CD14-positive monocyte (primary cell): ENCODE results near the gene TUT7. TPM values are rescaled to one million over a fixed set of nuclear protein-coding genes. Genes with fewer than 3 reads are reported as not detected.
A peak's percentile ranks its signal among the peaks of the same experiment; 100 is the strongest.

Source experiments
- DNase-seq, 3 donors: peaks; one replicate each; pipeline ENCODE4 v3.0.0-alpha.2; 2011 to 2022
- H2AFZ ChIP-seq: 2 replicates; pipeline ENCODE4 v1.6.0; 2012; ENCODE audit warnings: mild to moderate bottlenecking, low read depth, low read length, inconsistent platforms; ENCODE audit not compliant: insufficient read depth, poor library complexity, severe bottlenecking
- H3K27ac ChIP-seq, 2 donors: 1 replicate in 1 of 2; 2 replicates in 1 of 2; pipeline ENCODE4 v1.5.1; 2012 to 2013; ENCODE audit warnings: low read length in 2 of 2, control low read depth in 1 of 2, inconsistent platforms in 1 of 2, low read depth in 1 of 2, mild to moderate bottlenecking in 1 of 2
- H3K27me3 ChIP-seq, 2 donors: one replicate each; pipeline versions ENCODE4 v1.6.0 to v1.6.1; 2011 to 2013; ENCODE audit warnings: low read length in 2 of 2; ENCODE audit not compliant: control insufficient read depth in 2 of 2, insufficient read depth in 2 of 2
- H3K36me3 ChIP-seq, 2 donors: replicated peaks in 1 of 2; 1 replicate in 1 of 2; 2 replicates in 1 of 2; pipeline versions ENCODE4 v1.5.1 to v1.6.1; 2012 to 2013; ENCODE audit warnings: low read length in 2 of 2, control low read depth in 1 of 2, inconsistent platforms in 1 of 2, mild to moderate bottlenecking in 1 of 2; ENCODE audit not compliant: insufficient read depth in 2 of 2, control insufficient read depth in 1 of 2
- H3K4me1 ChIP-seq, 2 donors: 1 replicate in 1 of 2; 2 replicates in 1 of 2; pipeline versions ENCODE4 v1.5.1 to v1.6.1; 2012 to 2013; ENCODE audit warnings: low read length in 2 of 2, control low read depth in 1 of 2, inconsistent platforms in 1 of 2, mild to moderate bottlenecking in 1 of 2, moderate library complexity in 1 of 2; ENCODE audit not compliant: insufficient read depth in 2 of 2, control insufficient read depth in 1 of 2
- H3K4me2 ChIP-seq: replicated peaks from 2 replicates; pipeline ENCODE3; 2012; ENCODE audit warnings: low read length, moderate library complexity, mild to moderate bottlenecking; ENCODE audit not compliant: poor library complexity, severe bottlenecking; ENCODE audit errors: extremely low read depth
- H3K4me3 ChIP-seq, 3 experiments: fragments of 200-600 bp in 1 of 3; sonication (generic) in 1 of 3; replicated peaks in 1 of 3; 1 replicate in 2 of 3; 2 replicates in 1 of 3; pipeline ENCODE4 v1.5.1; 2011 to 2013; ENCODE audit warnings: low read length in 3 of 3, mild to moderate bottlenecking in 3 of 3, control low read depth in 2 of 3, low read depth in 2 of 3, inconsistent platforms in 1 of 3, moderate library complexity in 1 of 3
- H3K79me2 ChIP-seq: 2 replicates; pipeline ENCODE4 v1.6.0; 2012; ENCODE audit warnings: mild to moderate bottlenecking, control low read depth, inconsistent platforms, low read length, moderate library complexity; ENCODE audit not compliant: insufficient read depth
- H3K9ac ChIP-seq: 2 replicates; pipeline ENCODE4 v1.6.0; 2017; ENCODE audit warnings: low read length, mild to moderate bottlenecking; ENCODE audit not compliant: insufficient read depth, poor library complexity, severe bottlenecking
- H3K9me3 ChIP-seq, 2 donors: replicated peaks in 1 of 2; 1 replicate in 1 of 2; 2 replicates in 1 of 2; pipeline versions ENCODE4 v1.5.1 to v1.6.1; 2012 to 2013; ENCODE audit warnings: low read length in 2 of 2, control low read depth in 1 of 2; ENCODE audit not compliant: control insufficient read depth in 1 of 2, insufficient read depth in 1 of 2
- H4K20me1 ChIP-seq: 2 replicates; pipeline ENCODE4 v1.6.0; 2012; ENCODE audit warnings: mild to moderate bottlenecking, low read length, control low read depth, moderate library complexity; ENCODE audit not compliant: insufficient read depth
- H3K27ac Mint-ChIP-seq, 7 donors: one replicate each; pipeline ENCODE4 v1.8.0; 2020; ENCODE audit warnings: mild to moderate bottlenecking in 7 of 7, mixed read lengths in 7 of 7, moderate library complexity in 6 of 7, inconsistent platforms in 2 of 7
- H3K27me3 Mint-ChIP-seq, 3 donors: one replicate each; pipeline ENCODE4 v1.8.0; 2021 to 2022; ENCODE audit warnings: low read depth in 3 of 3, mild to moderate bottlenecking in 3 of 3, mixed read lengths in 3 of 3, moderate library complexity in 3 of 3, inconsistent platforms in 1 of 3
- H3K36me3 Mint-ChIP-seq, 2 donors: one replicate each; pipeline ENCODE4 v1.8.0; 2020; ENCODE audit warnings: mixed read lengths in 2 of 2, inconsistent platforms in 1 of 2, mild to moderate bottlenecking in 1 of 2
- H3K4me1 Mint-ChIP-seq: one replicate; pipeline ENCODE4 v1.8.0; 2020; ENCODE audit warnings: mild to moderate bottlenecking, mixed read lengths
- H3K4me3 Mint-ChIP-seq, 2 donors: one replicate each; pipeline ENCODE4 v1.8.0; 2020; ENCODE audit warnings: mild to moderate bottlenecking in 2 of 2, mixed read lengths in 2 of 2, moderate library complexity in 1 of 2
- H3K9me3 Mint-ChIP-seq, 7 donors: one replicate each; pipeline ENCODE4 v1.8.0; 2020 to 2022; ENCODE audit warnings: mixed read lengths in 7 of 7, mild to moderate bottlenecking in 6 of 7, moderate library complexity in 6 of 7, inconsistent platforms in 2 of 7
- WGBS: methylation state at CpG from one replicate; pipeline ENCODE4 v1.1.5; 2013; ENCODE audit warnings: missing lambda C conversion rate; ENCODE audit not compliant: insufficient coverage; 5-methylcytosine and 5-hydroxymethylcytosine counted together
- intact Hi-C, 2 donors: fragments of 100-400 bp; cut with micrococcal nuclease; formaldehyde crosslinking; loops; one replicate each; pipeline versions ENCODE4 v1.15.0 to v1.15.1; 2023
- polyA plus RNA-seq, 3 donors: library from polyadenylated mRNA; depleted of rRNA in 1 of 3; unstranded in 2 of 3; stranded (reverse) in 1 of 3; fragments of 300-500 nt in 2 of 3; fragments of >200 nt in 1 of 3; fragmentation: Illumina TruSeq in 2 of 3; gene quantifications; 1 replicate in 2 of 3; 2 replicates in 1 of 3; pipeline ENCODE4 v1.2.3, GENCODE V29; 2012 to 2021
- TF ChIP-seq, protein P1 (sequence below): fragments of 200-600 bp; IDR thresholded peaks from one replicate; pipeline ENCODE4 v1.8.0; 2022; ENCODE audit warnings: antibody characterized with exemption, mild to moderate bottlenecking

The TUT7 gene
- polyA plus RNA-seq, 3 donors: 14.2 to 51.6 (median 27.9) TPM

DNA sequence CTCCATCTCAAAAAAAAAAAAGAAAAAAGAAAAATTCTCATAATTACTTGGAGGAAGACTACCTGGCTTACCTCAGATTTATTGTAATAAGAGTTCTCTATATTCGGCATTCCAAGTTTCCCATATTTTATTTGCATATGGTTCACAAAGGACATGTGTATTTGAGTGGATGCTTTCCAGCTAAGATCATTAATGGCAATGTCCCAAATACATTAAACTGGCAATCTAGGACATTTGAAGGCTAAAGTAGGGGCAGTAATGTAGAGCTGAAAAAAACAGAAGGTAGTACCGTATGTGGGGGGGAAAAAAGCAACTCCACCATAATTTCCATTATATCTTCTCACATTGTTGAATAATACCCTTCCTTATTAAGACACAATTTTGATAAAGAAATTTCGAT lies 4.9 kb downstream of the TUT7 start:
- H3K4me2 ChIP-seq: peak overlapping the region; percentile 81
- peaks cover 64% of the 10 kb centered on the region for H4K20me1 ChIP-seq
- H3K4me3 ChIP-seq: peak overlapping the region in 1 of 3 experiments; percentile 99
- no peaks in the 10 kb centered on the region for H3K27me3 ChIP-seq
- Mint-ChIP-seq H3K4me1 (peaks cover 57% of the 10 kb centered on the region), H3K27me3 (no peaks in the 10 kb centered on the region), H3K9me3 (peaks cover 0 to 9% (median 3%) of the 10 kb centered on the region in 7 donors), H3K4me3 (no peak overlapping the region), H3K36me3 (peaks cover 42 to 59% of the 10 kb centered on the region in 2 donors), H3K27ac (peak overlapping the region in 1 of 7 donors; percentile 91)
- no peak overlapping the region for H3K27ac ChIP-seq
- H3K9ac ChIP-seq: no peak overlapping the region
- no CpG with 5 or more reads among the region's 3 CpGs for WGBS
- intact Hi-C loops: loop anchor here in 1 of 2 donors (10.0 kb wide), 1 partner anchor 604 kb away; the partner anchor contains the start of gene AGTPBP1
- no peaks in the 10 kb centered on the region for H3K9me3 ChIP-seq
- peaks cover 48 to 67% of the 10 kb centered on the region in 2 donors for H3K4me1 ChIP-seq
- peaks cover 26 to 36% of the 10 kb centered on the region in 2 donors for H3K36me3 ChIP-seq
- DNase-seq: no peak
- TF ChIP-seq, protein P1, sequence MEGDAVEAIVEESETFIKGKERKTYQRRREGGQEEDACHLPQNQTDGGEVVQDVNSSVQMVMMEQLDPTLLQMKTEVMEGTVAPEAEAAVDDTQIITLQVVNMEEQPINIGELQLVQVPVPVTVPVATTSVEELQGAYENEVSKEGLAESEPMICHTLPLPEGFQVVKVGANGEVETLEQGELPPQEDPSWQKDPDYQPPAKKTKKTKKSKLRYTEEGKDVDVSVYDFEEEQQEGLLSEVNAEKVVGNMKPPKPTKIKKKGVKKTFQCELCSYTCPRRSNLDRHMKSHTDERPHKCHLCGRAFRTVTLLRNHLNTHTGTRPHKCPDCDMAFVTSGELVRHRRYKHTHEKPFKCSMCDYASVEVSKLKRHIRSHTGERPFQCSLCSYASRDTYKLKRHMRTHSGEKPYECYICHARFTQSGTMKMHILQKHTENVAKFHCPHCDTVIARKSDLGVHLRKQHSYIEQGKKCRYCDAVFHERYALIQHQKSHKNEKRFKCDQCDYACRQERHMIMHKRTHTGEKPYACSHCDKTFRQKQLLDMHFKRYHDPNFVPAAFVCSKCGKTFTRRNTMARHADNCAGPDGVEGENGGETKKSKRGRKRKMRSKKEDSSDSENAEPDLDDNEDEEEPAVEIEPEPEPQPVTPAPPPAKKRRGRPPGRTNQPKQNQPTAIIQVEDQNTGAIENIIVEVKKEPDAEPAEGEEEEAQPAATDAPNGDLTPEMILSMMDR: no peak
- H2AFZ ChIP-seq: no peak overlapping the region
- peaks cover 100% of the 10 kb centered on the region for H3K79me2 ChIP-seq

DNA sequence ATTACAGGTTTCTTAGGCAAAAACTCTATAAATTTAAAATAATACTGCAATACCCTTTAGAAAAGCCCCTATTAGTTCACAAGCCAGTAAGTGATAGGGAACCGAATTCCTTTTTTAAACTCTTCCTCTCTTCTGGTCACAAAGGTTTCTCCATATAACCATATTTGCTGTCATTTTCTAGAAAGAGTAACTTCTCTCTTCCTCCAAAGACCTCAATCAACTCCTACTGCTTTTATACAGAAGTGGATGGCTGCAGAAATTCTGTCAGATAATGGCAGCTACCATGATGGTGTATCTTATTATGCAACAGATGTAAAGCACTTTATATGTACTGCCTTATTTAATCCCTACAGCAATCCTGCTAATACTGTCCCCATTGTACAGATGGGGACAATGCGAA lies 6.2 kb downstream of the TUT7 start:
- Mint-ChIP-seq H3K27me3 (no peaks in the 10 kb centered on the region), H3K4me1 (peaks cover 56% of the 10 kb centered on the region), H3K27ac (peak overlapping the region; percentile 79 to 91 (median 86)), H3K36me3 (peaks cover 46 to 61% of the 10 kb centered on the region in 2 donors), H3K4me3 (no peak overlapping the region), H3K9me3 (peaks cover 0 to 5% (median 3%) of the 10 kb centered on the region in 7 donors)
- Histone ChIP-seq H3K9ac (no peak overlapping the region), H3K36me3 (peaks cover 37 to 45% of the 10 kb centered on the region in 2 donors), H3K27me3 (no peaks in the 10 kb centered on the region), H3K27ac (peak overlapping the region; percentile 32 to 69), H3K4me1 (peaks cover 45 to 63% of the 10 kb centered on the region in 2 donors), H2AFZ (no peak overlapping the region), H3K9me3 (no peaks in the 10 kb centered on the region), H3K4me2 (peak overlapping the region; percentile 4), H3K4me3 (peak overlapping the region in 1 of 3 experiments; percentile 34), H3K79me2 (peaks cover 93% of the 10 kb centered on the region), H4K20me1 (peaks cover 73% of the 10 kb centered on the region)
- TF ChIP-seq, protein P1: no peak
- no CpG with 5 or more reads among the region's 2 CpGs for WGBS
- DNase-seq: peak; percentile 15 to 32 (median 29)
- intact Hi-C loops: loop anchor here in 1 of 2 donors (10.0 kb wide), 1 partner anchor 603 kb away; the partner anchor contains the start of gene AGTPBP1
